ENCODE results near the gene ELN.

Gene ELN

DNA sequence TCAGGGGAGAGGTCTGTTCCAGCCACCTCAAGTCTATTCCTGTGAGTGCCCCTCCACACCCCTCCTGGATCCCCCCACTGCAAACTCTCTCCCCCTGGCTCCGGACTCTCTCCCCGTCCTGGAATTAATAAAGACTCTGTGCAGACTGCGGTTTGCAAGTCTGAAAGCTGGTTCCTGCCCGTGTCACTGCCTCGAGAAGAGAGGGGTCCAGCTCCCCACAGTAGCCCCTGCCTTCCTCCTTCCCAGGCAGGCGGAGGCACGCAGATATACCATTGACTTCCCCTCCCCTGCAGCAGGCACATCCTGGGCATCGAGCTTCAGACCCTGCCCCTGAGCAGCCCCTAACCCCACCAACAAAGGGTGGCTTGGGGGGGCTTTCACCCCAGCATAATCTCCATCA is 2.2 kb upstream of the ELN start:
- DNase-seq: no peak

DNA sequence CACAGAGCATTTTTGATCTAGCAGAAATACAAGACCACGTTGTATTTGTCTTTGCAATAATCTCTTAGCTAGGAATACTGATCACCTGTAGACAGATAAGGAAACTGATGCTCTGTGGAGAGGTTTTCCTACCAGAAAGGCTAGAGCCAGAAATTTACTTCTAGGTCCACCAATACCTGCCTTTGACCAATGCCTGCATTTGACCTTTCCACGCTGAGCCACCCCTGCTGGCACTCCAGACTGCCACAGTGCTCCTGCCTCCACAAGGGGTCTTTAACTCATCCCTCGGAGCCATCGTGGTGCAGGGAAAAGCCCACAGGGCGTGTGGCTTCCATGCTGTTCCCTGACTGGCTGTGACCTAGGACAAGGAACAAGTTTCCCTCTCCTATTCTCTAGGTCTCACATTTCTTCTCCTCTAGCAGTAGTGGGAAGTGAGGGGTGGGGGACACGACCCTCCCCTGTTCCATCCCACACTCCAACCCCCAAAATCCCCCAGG is 1.5 kb upstream of the ELN start:
- no peak for DNase-seq

DNA sequence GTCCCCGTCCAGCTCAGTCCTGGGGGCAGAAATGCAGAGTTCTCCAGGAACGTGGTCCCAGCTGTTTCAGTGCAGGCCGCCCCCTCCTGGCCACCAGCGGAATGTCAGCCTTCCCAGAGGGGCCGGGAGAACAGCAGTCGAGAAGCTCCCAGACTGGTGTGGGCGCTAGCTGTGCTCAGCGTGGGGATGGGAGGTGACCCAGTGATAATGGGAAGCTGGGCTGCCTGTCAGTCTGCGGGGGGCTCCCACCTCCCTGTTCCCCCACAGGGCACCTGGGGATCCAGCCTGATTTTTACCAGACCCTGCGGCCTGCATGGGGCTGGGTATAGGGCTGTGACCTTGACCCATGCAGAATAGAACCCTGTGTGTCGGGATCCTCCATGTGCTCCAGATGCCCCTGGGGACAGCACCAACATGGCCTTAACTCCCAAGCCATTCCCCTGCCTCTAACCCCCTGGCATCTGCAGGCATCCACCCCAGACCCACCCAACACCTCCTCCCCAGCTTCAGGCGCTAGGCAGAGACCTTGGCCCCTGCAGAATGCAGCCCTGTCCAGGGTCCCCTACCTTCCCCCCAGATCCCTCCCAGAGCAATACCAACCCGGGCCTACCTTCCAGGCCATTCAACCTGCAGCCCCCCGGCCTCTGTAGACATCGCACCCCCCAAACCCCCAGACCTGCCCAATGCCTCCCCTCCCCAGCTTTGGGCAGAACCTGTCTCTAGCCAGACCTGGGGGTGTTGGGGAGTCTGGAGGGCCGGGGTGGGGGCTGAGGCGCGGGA is 880 bp upstream of the ELN start:
- DNase-seq: no peak

DNA sequence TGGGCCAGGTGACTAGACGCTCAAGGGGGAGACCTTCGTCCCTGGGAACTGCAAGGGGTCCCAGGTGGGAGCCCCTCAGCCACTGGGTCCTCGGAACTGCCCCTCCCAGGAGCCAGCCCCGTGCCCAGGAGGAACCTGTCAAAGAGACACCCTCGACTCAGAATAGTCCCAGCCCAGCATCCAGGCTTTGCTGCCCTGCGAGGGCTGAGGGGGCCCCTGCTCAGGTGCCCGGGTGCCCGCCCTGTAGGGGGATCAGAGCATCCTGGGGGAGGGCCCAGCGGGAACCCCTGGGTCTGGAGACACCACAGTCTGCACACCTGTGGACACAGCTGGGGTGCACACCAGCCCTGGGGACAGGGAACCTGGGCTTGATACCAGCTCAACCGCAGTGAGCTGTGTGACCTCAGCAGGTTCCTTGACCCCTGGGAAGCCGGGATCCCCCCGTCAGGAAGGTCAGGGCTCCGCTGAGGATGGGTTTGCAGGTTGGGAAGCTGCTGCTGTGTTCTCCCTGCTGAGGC is 407 bp downstream of the ELN start:
- no peak for DNase-seq

DNA sequence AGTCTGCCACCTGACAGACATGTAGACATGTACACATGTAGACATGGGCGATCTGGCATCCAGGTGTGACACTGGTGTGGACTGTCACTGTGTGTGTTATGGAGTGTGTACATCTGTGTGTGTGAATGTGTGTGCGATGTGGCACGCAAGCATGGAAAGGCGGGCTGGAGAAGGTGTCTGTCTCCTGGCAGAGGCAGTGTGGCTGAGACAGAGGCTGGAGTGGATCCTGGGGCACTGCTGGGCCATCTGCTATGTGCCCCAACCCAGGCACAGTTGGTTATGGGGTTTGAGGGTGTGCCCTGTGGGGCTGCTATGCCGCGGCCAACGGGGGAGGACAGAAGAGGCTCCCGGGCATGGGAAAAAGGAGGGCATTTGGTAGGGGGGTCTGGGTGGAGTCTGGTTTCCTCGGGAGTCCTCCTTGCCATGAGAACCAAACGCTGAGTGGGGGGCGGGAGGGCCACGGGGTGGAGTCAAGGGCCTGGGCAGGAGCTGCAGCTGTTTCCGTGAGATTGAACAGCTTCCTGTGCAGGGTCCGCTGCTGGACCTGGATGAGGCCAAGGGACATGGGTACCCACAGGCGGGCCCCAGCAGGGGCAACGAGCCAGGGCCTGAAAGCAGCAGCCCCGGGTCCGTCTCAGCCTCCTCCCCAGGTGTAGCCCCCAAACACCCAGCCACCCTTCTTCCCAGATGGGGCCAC is 1.3 kb downstream of the ELN start:
- no peak for DNase-seq

DNA sequence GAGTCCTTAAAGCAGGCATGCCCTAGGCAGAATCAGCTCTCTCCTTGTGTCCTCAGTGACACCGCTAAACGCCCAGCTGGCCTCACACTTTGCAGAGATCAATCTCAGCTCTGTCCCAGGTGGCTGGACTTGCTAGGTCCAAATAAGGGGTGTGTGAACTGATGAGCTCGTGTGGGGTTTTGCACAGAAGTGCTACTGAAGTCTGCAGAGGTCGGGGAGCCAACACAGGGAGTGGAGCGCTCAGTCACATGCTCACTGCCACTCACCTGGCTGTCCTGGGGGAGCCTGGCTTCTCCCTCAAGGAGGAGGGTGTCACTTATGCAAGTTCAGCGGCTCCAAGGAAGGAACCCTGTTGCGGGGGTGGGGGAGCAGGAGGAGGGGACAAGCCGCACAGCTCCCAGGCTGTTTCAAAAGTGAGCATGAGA is 2.0 kb downstream of the ELN start:
- DNase-seq: no peak

DNA sequence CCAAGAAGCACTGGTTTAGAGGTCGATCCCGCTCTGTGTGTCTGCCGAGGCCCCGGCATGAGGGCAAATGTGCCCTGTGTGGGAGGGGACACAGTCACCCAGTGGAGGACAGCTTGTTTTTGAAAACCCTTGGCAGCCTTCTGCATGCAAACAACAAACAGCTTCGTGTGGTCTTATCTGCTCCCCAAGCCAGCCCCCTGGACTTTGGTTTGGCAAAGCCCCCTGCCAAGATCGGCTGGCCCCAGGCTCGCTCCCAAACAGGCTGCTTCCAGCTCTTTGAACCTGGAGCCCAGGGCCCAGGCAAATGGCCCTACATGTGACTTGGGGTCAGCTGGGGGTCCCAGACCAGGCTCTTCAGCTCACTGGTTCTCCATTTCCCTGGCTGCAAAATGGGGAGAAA is 2.9 kb downstream of the ELN start:
- no peak for DNase-seq

DNA sequence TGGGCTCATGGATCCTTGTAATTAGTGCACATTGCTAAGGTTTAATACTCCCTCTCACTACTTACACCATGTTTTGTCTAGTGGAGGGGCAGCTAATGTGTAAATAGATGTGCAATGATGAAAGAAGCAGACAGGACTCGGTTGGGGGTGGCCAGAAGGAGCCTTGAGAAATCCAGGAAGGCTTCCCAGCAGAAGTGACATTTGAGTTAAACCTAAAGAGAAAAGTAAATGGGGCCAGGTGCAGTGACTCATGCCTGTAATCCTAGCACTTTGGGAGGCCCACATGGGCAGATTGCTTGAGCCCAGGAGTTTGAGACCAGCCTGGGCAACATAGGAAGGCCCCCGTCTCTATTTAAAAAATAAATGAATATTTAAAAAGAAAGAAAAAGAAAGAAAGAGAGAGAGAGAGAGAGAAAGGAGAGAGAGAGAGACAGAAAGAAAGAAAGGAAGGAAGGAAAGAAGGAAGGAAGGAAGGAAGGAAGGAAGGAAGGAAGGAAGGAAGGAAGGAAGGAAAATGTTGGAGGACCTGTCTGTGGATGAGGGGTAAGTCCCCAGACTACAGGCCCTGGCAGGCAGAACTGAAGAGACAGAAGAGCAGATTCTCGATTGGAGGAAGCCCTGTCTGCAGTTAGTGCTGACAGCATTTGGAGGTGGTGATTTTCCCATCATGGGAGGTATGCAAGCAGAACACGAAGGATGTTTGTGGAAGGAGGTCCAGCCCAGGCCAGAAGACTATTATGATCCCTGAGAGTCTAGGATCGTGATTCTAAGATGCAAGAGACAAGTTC is 3.6 kb downstream of the ELN start:
- no peak for DNase-seq

DNA sequence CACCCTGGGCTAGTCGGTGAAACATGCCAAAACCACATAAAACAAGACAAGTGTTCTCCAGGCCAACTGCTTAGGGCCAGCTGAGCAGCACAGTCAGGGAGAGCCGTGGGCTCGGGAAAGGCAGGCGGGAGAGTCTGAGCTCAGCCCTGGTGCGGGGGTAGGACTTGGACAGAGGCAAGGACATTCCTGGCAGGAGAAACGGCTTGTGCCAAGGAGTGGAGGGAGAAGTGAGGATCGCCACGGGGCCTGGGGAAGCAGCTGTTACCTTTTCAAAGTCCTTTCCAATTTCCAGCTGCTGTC is 4.2 kb downstream of the ELN start:
- DNase-seq: no peak

DNA sequence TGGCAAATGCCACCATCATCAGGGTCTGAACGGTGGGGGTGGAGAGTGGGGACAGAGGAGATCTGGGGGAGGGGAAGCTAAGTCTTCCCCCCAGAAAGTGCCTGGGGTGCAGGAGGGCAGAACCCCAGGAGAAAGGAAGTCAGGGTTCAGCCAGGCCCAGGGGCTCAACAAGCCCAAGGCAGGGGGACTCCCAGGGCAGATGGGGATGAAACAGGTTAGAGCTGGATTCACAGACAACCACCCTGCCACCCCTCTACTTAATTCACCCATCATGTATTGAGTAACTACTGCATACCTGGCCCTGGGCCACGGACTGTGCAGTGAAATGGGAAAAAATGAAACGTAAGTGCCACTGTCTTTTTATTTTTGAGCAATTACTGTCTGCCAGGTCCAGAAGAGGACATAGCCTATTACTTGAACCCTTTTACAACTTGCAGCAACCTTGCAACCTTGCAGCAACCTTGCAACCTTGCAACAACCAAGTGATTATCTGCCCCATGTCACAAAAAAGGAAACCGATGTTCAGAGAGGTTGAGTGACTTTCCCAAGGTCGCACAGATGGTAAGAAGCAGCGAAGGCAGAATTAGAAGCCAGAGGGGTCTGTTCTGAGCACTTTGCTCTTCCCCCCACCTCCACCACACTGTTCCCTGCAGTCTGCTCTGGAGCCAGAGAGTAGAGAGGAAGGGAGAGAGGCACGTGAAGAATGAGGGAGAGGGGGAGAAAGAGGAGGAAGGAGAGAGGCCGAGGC is 4.8 kb downstream of the ELN start:
- no peak for DNase-seq

DNA sequence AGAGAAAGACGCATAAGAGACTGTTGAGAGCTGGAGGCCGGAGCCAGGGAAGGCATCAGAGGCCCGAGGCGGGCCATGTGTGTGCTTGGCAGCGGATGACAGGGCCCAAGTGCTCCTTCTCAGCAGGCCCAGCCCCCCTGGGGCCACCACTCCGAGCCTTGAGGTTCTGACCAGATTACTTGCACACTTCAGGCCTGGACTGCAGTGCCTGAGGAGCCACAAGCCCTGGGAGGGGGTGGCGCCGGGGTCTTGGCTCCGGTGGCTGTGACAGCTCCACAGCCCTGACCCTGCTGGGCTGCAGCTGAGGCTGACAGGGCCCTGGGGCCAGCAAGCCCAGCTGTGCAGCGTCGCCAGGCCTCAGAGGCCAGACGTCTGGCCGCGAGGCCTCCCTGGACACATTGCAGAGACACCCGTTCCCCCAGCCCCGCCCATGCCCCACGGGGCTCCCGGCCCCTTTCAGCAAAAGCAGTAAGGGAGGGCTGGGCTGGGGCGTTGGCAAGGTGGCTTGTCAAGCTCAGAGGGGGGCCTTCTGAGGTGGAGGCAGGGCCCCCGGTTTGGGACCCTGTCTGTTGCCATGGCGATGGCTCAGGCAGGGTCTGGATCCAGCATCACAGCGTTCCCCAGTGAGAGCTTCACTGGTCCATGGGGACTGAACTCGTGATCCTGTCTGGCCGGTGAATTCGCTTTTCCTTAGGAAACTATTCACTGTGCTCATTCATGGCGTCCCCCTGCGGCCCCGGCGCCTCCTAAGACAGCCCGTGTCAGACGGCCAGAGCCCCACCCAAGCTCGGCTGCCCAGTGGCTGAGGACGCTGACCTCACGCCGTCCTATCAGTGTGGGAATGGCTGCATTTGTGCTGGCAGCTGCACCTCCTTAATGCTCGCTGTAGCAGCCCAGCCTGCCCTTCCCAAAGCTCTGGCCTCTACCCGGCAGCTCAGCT is 5.7 kb downstream of the ELN start:
- DNase-seq: no peak

DNA sequence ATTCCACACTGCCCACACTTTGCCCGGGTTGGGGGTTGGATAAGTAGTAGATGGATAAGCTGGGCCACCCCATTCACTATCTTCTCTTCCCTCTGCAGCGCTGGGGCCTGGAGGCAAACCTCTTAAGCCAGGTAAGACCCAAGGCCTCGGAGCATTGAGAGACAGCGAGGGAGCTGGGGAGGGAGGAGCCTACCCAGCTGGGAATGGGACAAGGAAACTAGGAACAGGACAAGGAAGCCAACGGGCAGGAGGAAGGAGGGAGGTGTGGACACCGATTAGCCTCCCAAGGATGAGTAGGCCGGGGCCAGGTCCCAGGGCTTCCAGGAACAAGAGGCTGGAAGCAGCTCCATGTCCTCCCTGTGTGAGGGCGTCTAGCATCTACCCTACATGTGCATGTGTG is 9.6 kb downstream of the ELN start:
- no peak for DNase-seq

DNA sequence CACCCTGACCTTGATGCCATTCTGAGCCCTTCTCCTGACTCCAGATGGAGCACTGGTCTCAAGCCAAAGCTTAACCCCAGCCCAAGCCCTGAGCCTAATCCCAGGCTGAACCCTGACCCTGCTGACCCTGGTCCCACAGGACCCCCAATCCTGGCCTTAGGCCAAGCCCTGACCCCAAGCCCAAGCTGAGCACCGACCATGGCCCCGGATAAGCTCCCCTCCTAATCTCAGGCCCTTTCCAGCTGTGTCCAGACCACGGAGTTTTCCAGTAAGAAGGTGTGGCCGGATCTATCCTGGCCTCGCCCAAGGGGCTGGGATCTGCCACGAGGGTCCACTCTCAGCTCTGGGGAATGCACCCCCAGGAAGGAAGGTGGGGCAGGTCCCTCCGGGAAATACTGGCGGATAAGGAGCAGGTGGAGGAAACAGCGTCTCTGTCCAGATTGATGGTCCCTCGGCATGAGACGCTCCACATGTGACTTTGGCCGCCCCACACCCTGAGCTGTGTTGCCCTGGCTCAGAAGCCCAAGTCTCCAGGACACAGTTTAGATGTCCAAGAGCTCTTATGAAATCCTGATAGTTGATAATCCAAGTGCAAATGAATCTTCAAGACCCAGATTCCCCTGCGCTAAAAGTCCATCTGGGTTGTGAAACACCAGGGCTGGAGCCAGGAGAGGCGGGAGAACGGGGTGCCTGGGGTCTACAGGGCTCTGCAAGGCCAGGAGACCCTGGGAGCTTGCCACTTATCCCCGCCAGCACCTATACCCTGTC is 10.4 kb downstream of the ELN start:
- DNase-seq: no peak

DNA sequence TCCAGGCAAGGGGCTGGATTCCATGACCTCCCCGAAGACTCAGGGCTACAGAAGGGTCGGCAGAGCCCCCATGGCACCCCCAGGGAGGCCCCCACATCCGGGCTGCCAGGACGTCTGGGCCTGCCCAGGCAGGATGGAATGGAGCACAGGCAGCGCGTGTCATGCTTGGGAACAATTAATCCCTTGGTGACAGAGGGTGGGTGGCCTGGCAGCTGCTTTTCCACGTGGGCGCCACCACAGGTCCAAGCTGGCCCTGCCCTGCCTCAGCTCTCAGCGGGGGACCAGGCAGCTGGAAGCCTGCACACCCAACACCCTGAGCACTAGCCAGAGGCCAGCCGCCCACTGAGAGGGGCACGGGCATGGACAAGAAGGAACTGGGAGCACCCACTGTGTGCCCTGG is 11.4 kb downstream of the ELN start:
- DNase-seq: no peak

DNA sequence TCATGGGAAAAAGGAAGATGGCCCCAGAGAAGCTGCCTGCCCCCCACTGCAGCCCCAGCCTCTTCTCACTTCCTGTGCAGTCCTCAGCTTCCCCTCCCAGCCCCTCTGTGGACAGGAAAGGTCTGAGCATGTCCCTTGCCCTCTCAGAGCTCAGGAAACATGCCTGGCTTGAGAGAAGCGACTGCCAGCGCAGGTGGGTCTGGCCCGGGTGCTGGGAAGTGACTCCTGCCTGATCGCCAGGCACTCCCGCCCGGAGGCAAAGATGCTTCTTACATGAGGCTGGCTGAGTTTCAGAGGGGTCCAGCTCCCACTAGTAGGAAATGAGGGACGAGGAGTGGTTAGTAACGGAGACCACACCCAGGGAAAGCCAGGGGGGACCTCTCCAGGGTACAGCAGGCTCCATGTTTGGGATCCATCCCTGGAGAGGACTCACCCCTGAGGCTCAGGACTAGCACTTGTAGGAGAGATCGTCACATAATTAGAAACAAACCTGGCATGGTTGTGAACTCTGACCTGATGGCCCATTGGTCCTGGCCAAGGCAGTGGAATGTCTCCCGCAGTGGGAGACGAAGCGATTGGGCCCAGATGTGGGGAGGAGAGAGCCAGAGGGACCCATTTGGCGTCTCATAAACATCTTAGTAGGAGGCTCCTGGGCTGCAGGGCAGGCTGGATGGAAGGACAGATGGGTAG is 12.3 kb downstream of the ELN start:
- DNase-seq: no peak

DNA sequence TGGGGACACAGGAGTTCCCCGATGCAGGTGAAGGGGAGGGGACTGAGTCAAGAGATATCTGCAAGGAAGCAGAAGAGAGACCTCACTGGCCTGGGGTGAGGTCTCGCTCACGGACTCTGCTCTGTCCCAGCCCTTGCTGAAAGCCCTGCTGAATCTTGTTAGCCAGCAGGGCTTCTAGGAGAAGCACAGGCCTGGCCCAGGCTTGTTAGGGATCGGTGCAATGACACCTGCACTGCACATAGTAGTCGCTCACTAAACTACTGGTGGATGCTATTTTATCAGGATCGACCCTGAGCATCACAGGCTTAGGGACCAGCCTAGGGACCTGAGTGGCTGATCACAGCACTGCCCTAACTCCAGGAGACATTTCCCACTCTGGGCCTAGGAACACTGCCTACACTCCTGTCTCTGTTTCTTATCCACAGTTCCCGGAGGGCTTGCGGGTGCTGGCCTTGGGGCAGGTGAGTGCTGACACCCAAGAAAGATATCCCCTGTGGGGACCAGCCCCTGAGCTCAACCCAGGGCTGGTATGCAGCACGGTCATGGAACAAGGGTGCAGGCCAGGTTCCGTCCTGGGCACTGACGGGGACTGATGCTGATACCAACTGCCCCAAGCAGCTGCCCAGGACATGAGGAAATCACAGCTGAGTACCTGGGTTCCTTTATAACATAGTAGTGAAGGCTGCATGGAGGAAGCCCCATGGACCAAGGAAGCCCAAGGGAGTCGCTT is 13.0 kb downstream of the ELN start:
- no peak for DNase-seq

DNA sequence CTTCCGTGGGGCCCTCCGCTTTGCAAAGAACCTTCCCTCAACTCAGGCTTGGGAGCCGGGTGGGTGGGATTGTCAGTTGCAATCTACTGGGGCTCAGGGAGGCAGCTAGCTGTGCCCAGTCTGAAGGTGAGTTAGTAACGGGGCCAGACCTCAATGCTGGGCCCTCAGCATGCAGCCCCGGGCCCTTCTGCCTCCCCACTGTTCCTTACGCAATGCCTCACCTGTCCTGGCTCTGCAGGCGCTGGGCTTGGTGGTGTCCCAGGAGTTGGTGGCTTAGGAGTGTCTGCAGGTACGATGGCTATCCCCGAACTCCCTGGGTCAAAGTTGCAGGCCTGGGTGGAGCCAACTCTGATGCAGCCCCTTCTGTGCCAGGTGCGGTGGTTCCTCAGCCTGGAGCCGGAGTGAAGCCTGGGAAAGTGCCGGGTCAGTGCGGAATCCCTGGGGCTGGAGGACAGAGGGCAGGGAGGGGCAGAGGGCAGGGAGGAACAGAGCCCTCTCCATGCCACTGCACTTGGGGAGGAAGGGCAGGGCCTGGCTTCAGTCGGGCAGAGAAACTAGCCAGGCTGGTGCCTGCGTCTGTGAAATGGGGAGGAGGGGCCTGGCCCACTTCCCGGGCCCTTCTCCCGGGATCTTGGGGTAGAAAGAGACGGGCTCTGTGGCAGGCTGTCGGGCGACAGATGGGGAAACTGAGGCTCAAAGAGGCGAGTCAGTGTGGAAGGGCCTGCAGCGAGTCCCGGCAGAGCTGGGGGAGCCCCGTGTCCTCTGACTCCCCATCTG is 15.0 kb downstream of the ELN start:
- no peak for DNase-seq

DNA sequence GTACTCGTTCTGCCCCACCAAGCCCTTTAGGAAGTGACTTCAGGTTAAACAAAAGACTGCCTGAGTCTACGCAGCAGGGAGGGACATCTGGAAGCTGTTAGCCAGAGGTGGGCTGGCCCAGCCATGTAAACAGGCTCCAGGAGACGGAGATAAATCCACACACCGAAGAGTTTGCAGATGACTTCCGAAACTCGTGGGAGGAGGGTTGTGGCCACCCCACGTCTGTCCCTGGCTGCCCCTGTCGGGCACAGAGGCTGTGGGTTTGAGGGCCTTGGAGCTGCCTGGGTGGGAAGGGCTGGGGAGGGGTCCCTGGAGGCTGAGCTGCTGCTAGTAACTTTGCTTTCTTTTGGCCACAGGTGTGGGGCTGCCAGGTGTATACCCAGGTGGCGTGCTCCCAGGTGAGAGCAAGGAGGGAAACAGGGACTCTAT is 15.6 kb downstream of the ELN start:
- no peak for DNase-seq
